ENCODE results near the gene DND1.

DNA sequence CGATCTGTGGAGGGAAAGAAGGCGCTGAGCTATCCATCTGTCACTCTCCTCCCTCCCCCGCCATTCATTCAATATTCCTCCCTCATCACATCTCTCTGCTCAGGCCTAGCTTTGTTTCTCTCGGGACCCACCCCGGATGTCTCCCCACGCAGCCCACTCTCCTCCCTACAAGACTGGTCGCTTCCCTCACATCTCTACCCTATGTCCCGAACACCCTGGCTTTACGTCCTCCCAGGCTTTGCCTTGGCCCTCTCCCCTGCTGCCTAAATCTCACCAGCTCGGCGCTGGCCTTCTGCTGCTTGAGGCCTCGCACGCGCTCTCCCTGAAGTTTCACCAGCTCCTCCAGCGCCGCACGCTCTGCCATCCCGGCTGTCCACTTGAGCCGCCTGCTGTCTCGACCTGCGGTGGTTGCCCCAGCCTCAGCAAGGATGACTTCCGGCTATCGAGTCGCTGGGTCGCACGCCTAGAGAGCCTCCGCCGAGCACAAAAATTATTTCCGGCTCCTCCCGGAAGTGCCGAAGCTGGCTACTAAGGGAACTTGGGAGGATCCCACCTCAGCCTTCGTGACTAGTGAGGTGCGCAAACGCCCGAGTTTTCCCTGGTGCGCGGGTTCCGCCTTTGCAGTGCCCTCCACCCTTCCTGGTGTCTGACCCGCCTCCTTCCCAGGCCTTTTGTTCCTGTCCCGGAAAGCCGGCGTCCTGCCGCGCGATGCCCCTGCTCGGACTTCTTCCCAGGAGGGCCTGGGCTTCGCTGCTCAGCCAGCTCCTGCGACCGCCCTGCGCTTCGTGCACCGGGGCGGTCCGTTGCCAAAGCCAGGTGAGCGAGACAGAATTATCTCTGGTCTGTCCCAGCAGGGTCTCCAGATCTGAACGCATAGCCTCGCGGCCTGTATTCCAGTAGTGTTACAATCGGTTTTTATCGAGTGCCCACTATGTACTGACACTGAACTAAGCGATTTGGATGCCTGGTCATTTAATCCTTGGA lies 17.9 kb upstream of the DND1 start, which contains the start of the genes HARS1 and HARS2:
- TF ChIP-seq, protein P1, sequence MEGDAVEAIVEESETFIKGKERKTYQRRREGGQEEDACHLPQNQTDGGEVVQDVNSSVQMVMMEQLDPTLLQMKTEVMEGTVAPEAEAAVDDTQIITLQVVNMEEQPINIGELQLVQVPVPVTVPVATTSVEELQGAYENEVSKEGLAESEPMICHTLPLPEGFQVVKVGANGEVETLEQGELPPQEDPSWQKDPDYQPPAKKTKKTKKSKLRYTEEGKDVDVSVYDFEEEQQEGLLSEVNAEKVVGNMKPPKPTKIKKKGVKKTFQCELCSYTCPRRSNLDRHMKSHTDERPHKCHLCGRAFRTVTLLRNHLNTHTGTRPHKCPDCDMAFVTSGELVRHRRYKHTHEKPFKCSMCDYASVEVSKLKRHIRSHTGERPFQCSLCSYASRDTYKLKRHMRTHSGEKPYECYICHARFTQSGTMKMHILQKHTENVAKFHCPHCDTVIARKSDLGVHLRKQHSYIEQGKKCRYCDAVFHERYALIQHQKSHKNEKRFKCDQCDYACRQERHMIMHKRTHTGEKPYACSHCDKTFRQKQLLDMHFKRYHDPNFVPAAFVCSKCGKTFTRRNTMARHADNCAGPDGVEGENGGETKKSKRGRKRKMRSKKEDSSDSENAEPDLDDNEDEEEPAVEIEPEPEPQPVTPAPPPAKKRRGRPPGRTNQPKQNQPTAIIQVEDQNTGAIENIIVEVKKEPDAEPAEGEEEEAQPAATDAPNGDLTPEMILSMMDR (conservative IDR thresholded peaks at IDR 0.05), result no peak
- peak; percentile 77 for TF ChIP-seq ZFX (IDR thresholded peaks at IDR 0.05)

All from C4-2B (cell line).